Kidney capillary endothelial cell (primary cell): Measurements from ENCODE around the gene CHI3L2.

Experiments used
- DNase-seq: peaks from one replicate; pipeline ENCODE4 v3.0.0-alpha.2; 2018; ENCODE audit warnings: low spot score

The CHI3L2 gene, protein sequence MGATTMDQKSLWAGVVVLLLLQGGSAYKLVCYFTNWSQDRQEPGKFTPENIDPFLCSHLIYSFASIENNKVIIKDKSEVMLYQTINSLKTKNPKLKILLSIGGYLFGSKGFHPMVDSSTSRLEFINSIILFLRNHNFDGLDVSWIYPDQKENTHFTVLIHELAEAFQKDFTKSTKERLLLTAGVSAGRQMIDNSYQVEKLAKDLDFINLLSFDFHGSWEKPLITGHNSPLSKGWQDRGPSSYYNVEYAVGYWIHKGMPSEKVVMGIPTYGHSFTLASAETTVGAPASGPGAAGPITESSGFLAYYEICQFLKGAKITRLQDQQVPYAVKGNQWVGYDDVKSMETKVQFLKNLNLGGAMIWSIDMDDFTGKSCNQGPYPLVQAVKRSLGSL

GRCh38 chr1:111227434-111227833 lies at the start of gene CHI3L2:
Gene CHI3L2, plus strand, starts transcription at chr1:111227713. Its CDS starts 17 bp downstream, at chr1:111227730.
- DNase-seq, result no peak

GRCh38 chr1:111179968-111180533 lies 47.5 kb upstream of the CHI3L2 start:
- DNase-seq, result no peak

DNA sequence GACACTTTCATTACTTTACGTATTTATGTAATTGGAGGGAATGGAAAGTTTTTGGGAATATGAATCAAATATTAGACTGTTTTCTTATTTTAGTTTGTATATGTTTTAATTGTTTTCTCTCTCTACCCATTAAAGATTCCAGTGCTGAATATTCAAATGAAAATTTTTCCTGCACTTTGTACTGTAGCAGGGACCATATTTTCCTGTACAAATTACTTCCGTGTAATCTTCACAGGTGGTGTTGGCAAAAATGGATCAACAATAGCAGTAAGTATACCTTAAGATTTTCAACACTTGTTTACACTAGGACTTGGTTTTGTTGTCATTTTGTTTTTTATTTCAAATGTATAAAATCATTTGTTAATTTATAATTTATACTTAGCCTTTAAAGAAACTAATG lies 45.5 kb upstream of the CHI3L2 start:
- DNase-seq, result no peak

DNA sequence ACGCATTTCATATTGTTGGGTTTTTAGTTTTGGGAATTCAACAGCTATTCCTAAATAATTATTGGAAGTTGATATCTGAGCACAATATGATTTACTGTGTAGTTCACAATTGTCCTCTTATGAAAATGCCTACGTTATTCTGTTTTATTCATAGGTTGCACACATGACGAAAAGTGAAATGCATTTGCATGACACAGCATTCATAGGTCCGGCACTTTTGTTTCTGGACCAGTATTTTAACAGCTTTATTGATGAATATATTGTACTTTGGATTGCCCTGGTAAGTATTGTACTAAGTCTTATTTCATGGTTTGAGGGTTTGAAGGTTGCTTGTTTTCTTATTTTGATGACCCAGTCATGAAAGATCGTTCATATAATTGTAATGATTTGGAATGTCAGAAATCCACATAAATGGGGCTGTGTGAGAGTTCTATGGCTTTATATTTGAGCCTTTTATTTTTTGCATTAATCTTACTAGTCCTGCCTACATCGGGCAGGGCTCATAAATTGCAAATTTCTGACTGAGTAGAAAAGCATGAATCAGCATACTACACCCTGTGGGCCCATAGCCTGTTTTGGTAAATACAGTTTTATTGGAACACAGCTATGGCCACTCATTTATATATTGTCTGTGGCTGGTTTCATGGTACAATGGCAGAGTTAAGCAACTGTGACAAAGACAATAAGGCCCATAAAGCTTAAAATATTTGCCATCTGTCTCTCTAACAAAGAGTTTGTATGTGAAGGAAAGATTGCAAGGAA lies 44.0 kb upstream of the CHI3L2 start:
- DNase-seq, result no peak

DNA sequence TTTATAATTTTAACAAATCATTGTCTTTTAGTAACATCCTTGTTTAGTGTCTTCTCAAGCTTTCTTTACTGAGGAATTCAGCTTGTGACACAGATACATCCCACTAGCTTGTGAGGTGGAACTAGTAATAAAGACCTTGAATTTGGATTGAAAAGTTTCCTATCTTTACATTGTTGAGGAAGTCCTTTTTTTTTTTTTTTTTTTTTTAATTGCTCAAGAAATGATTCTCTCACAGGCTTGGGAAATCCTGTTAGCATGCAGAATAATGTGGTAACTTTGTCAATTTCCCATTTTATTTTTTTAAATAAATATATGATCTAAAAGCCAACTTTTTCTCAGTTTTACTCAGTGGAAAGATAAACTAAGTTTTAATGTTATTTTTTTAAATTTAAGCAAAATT lies 42.9 kb upstream of the CHI3L2 start:
- DNase-seq, result no peak

DNA sequence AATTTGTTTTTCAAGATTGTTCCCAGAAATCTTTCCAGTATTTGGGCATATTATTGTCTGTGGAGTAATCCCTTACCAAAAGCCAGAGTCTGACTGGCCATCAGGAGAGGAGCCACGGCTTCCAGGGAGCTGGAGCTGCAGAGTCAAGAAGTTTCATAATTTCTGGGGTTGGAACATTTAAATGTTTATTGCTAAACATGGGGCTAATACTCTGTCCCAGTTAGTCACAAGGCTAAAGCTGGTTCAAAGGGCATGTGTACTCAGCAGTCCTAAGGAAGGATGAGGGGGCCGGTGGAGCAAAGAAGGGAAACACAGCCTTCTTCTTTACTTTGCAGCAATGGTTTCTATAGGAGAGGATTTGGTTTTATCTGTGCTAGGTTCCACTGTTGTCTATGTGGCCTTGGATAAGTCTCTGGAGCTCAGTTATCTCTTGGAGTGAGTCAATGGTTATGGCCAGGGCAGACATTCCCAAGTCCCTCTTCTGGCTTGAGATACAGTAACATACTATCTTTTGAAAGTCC lies 36.5 kb upstream of the CHI3L2 start:
- no peak for DNase-seq

GRCh38 chr1:111191496-111191895 lies 36.0 kb upstream of the CHI3L2 start:
- DNase-seq, result no peak

GRCh38 chr1:111192074-111192473 lies 35.4 kb upstream of the CHI3L2 start:
- no peak for DNase-seq

DNA sequence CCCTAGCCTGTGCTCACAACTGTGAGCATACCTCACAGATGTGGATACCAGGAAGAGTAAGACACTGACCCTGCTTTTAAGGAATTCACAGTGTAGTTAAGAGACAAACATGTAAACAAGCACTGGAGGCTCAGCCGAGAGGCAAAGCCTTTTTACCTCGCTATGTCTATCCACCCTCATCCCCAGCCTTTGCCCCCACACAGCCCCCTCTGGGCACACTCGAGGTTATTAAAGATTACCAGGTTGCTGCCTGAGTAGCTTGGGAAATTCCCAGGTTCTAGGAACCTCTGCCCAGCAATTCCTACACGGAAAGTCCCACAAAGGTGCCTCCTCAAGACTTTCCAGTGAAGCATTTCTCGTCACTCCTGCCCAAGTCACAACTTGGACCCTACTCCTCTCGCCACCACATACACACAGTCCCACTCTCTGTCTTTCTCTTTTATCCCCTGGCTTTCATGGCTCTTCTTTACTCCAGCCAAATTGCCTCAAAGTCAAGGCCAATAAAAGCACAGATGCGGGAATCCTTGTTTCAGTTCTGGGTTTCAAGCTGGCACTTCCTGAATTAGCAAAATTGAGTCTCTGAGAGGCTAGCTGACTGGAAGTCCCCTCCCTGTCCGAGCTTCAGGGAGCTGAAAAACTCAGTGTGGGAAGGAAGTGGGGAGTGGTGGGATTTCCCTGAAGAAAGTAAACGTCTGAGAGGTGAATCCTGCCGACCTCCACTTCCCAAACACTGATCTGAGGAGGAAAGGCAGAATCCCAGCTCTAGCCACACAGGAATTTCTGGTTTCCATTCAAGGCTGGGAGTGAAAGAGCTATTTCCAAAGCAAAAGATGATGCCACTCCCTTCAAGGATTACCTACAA lies 34.6 kb upstream of the CHI3L2 start:
- DNase-seq, result no peak

- no peak for DNase-seq
These were observed 33.6 kb upstream of the CHI3L2 start for GRCh38 chr1:111193712-111194480.

DNA sequence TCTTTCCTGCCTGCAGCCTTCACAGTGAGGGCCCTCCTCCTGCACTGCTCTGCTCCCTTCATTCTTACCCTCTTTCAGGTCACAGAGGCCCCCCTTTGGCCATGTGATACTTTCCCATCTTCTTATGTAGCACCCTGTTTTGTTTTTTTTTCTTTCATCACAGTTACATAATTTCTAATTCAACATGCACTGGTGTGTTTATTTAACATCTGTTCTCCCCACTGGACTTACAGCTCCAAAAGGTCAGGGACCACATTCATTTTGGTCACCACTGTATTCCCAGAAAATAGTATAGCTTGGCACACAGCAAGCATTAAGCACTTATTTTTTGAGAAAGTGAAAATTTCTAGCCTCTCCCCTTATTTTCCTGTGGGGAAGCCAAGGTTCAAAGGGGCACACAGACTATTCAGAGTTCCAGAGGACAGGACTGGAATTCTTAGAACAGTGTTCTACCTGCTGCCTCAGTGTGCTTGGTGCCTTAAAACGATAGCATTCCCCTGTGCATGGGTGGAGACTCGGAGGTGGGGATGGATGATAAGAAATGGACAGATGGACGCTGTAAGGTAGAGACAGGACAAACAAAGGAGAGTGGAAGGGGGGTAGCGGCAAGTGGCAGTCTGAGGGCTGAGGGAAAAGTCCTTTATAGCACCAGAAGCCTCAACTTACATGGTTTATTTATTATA lies 32.4 kb upstream of the CHI3L2 start:
- DNase-seq, result no peak

DNA sequence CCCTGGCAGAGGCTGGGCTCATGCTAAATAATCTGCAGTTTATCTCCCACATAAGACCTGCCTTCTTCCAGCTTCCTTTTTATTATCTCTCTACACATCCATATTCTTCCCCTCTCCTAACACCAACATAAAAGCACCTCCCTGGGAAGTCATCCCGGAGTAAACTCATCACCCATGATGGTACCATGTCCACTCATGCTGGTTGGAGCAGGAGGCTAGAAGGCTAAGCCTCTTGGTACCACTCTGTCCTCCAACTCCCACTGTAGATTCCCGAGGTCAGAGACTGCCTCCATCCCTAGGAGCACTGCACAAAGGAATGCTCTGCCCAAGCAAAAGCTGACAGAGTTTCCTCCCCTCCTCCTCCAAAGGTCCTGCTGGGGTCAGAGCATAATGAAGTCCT lies 31.3 kb upstream of the CHI3L2 start:
- DNase-seq, result no peak

DNA sequence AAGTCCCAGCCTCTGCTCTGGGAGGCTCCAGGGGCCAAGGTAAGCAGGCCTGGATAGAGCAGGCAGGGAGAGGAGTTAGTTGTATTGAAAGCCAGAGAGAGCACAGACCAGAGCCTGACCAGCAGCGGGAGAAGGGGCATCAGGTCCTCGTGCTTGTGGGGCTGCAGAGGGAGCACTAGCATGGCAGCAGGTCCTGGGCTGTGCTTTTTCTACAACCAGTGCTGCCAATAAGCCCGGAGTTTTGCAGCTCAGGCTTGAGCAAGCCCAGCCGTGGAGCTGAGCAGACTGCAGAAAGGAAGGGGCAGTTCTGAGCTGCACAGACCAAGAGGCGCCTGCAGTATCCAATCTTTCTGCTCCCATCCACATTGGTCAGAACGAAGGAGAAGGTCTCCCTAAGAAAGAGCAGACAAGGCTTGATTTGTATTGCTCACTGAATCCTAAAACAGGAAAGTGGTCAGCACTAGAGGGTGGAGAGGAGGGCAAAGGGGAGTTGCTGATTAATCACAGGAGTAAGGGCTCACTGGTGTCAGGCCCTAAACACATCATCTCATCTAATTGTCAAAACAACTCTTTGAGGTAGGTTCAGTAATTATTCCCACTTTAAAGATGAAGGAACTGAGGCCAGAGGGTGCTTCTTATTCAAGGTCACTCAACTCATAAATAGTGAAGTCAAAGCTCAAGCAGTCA lies 29.8 kb upstream of the CHI3L2 start:
- DNase-seq, result no peak

- no peak for DNase-seq
These were observed 28.7 kb upstream of the CHI3L2 start for GRCh38 chr1:111198836-111199235.

DNA sequence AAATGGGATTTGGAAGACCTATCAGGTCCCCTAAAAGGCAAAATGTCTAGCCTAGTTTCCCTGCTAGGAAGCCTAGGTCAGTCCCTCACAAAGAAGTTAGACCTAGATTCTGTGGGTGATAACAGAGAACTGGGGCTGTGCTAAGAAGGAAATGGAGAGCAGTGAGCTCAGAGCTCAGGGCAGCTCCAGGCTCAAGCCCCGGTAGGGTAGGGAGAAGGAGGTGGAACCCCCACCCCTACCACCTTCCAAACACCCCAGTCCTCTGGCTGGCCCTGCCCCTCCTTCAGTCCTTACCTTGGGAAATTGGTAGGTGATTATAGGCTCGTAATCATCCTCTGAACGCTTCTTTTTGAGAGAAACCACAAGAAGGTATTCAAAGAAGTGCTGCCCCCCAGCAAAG lies 28.2 kb upstream of the CHI3L2 start:
- DNase-seq, result no peak

GRCh38 chr1:111199881-111200801 lies 27.4 kb upstream of the CHI3L2 start, which contains the start of gene DENND2D:
Gene DENND2D, minus strand, starts transcription at chr1:111200646. Its CDS starts 187 bp downstream, at chr1:111200459.
- no peak for DNase-seq

DNA sequence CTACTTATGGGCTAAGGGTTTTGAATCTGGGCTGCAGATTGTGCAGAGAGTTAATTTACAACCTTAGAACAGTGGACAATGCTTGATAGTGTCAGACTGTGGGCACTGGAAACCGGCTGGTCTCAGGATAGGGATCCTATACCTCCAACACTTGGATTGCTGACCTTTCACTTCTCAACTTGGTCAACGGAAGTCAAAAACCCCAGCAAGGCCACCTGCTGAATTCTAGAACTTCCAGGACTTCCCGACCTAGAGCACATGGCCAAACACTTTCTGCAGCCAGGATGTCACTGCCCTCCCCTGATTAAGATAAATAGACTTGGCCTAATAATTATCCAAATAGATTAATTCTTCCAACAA lies 26.7 kb upstream of the CHI3L2 start:
- no peak for DNase-seq

- no peak for DNase-seq
These were observed 26.0 kb upstream of the CHI3L2 start for GRCh38 chr1:111201275-111202090.
